Spleen (tissue), 11 donors: ENCODE results near the gene ITGBL1. TPM values are rescaled to one million over a fixed set of nuclear protein-coding genes. Genes with fewer than 3 reads are reported as not detected.

Experiments used
- DNase-seq: peaks from one replicate; pipeline ENCODE4 v3.0.0-alpha.2; 2020
- H3K27ac ChIP-seq, 8 donors: fragments of 200-600 bp; sonication (generic) in 7 of 8; 1 replicate in 4 of 8; 2 replicates in 4 of 8; pipeline versions ENCODE4 v1.5.0 to v1.8.0; 2016 to 2021; ENCODE audit warnings: inconsistent platforms in 4 of 8, mild to moderate bottlenecking in 4 of 8, moderate library complexity in 1 of 8
- H3K27me3 ChIP-seq, 7 donors: fragments of 200-600 bp; sonication (generic) in 6 of 7; replicated peaks in 1 of 7; 1 replicate in 4 of 7; 2 replicates in 3 of 7; pipeline versions ENCODE4 v1.5.0 to v1.8.0; 2016 to 2021; ENCODE audit warnings: inconsistent platforms in 3 of 7, mild to moderate bottlenecking in 1 of 7
- H3K36me3 ChIP-seq, 6 donors: fragments of 200-600 bp; sonication (generic) in 5 of 6; 1 replicate in 4 of 6; 2 replicates in 2 of 6; pipeline versions ENCODE4 v1.5.0 to v1.8.0; 2016 to 2021; ENCODE audit warnings: inconsistent platforms in 2 of 6
- H3K4me1 ChIP-seq, 6 donors: fragments of 200-600 bp; sonication (generic) in 5 of 6; 1 replicate in 3 of 6; 2 replicates in 3 of 6; pipeline versions ENCODE4 v1.5.0 to v1.8.0; 2016 to 2021; ENCODE audit warnings: inconsistent platforms in 3 of 6
- H3K4me3 ChIP-seq, 8 donors: fragments of 200-600 bp; sonication (generic) in 7 of 8; 1 replicate in 4 of 8; 2 replicates in 4 of 8; pipeline versions ENCODE4 v1.5.0 to v1.8.0; 2016 to 2021; ENCODE audit warnings: inconsistent platforms in 4 of 8, mild to moderate bottlenecking in 4 of 8, moderate library complexity in 2 of 8
- H3K9me3 ChIP-seq, 8 donors: fragments of 200-600 bp; sonication (generic) in 7 of 8; 1 replicate in 4 of 8; 2 replicates in 4 of 8; pipeline versions ENCODE4 v1.5.0 to v1.8.0; 2016 to 2021; ENCODE audit warnings: inconsistent platforms in 4 of 8
- POLR2A ChIP-seq, 3 donors: fragments of 450-650 bp; IDR thresholded peaks; one replicate each; pipeline ENCODE4 v1.5.1; 2017; ENCODE audit warnings: antibody characterized with exemption in 3 of 3, mild to moderate bottlenecking in 1 of 3
- POLR2AphosphoS5 ChIP-seq, 3 donors: sonication (generic); formaldehyde crosslinking; IDR thresholded peaks; one replicate each; pipeline ENCODE4 v1.5.1; 2017; ENCODE audit warnings: antibody characterized with exemption in 3 of 3
- WGBS, 5 donors: extraction: QIAGEN DNeasy Blood & Tissue Kit in 3 of 5; methylation state at CpG; one replicate each; pipeline versions ENCODE4 v1.1.5 to v1.1.7; 2013 to 2018; 5-methylcytosine and 5-hydroxymethylcytosine counted together
- intact Hi-C: fragments of 100-400 bp; cut with DNase I; formaldehyde crosslinking; loops from one replicate; pipeline ENCODE4 v1.15.0; 2023; ENCODE audit warnings: low total_unique reads
- polyA plus RNA-seq, 3 donors: library from polyadenylated mRNA; stranded (reverse); fragments of 200-250 nt; gene quantifications; one replicate each; pipeline ENCODE4 v1.2.1, GENCODE V29; 2013
- total RNA-seq, 7 donors: library from RNA; depleted of rRNA in 3 of 7; stranded (reverse); fragments of >200 nt in 3 of 7; fragmentation: NEBNext Ultra II Directional in 4 of 7; extraction: Animal tissue kit (Norgen Biotek cat#: 25700) in 4 of 7; gene quantifications; one replicate each; pipeline versions ENCODE4 v1.1.0 to v1.2.1, GENCODE V29; 2016 to 2021
- TF ChIP-seq, protein P1 (sequence below), 11 experiments: fragments of 200-600 bp in 7 of 11; fragments of 450-650 bp in 4 of 11; sonication (generic) in 4 of 11; IDR thresholded peaks in 8 of 11; conservative IDR thresholded peaks in 3 of 11; 1 replicate in 7 of 11; 2 replicates in 4 of 11; pipeline versions ENCODE4 v1.4.0 to v1.8.0; 2016 to 2021; ENCODE audit warnings: antibody characterized with exemption in 11 of 11, inconsistent platforms in 4 of 11, mild to moderate bottlenecking in 1 of 11
- donor health status: healthy with polysubstance abuse.
- donor health status: DM: no; HTN: no; CAD: no; lungs with moderate emphysema.
- donor health status: DM: no; HTN: no; CAD: no.
- donor health status: Bipolar disorder and iron deficiency.
- donor health status: healthy.
- donor health status: DM: no; HTN: no; CAD: no.
- donor health status: DM: yes; HTN: yes; CAD: no.

Gene ITGBL1
- total and polyA plus RNA-seq, 10 donors: 0.48 to 1.6 (median 0.97) TPM; not detected in 1

DNA sequence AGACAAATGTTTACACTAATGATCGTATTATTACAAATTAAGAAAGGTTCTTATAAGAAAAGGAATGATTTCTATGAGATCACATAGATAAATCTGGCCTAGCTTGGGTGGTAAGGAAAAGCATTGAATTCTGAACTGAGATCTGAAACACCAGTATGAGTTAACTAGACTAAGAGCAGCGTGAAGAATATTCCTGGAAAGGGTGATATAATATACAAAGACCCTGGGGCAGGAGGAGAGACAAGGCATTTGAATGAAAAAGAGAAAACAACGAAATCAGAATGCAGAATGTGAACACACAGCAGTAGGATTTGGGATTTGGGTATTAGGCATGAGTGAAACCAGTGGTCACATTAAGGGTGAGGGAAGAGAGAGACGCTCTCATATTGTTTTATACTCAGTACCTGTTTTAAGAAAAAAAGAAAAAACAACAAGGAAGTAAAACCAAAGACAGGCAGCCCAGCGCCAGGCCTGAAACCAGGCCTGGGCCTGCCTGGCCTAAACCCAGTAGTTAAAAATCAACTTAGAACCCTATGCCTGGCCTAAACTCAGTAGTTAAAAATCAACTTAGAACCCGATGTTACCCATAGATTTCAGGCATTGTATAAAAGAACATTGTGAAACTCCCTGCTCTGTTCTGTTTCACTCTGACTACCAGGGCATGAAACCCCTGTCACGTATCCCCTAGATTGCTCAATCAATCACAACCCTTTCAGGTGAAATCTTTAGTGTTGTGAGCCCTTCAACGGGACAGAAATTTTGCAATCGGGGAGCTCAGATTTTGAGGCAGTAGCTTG is 287.1 kb downstream of the ITGBL1 start:
- Histone ChIP-seq H3K27ac (no peak overlapping the region), H3K36me3 (no peaks in the 10 kb centered on the region), H3K27me3 (no peaks in the 10 kb centered on the region), H3K9me3 (no peaks in the 10 kb centered on the region), H3K4me3 (no peak overlapping the region), H3K4me1 (no peaks in the 10 kb centered on the region)
- TF ChIP-seq POLR2AphosphoS5 (IDR thresholded peaks at IDR 0.05) (no peak), POLR2A (IDR thresholded peaks at IDR 0.05) (no peak)
- TF ChIP-seq, protein P1, sequence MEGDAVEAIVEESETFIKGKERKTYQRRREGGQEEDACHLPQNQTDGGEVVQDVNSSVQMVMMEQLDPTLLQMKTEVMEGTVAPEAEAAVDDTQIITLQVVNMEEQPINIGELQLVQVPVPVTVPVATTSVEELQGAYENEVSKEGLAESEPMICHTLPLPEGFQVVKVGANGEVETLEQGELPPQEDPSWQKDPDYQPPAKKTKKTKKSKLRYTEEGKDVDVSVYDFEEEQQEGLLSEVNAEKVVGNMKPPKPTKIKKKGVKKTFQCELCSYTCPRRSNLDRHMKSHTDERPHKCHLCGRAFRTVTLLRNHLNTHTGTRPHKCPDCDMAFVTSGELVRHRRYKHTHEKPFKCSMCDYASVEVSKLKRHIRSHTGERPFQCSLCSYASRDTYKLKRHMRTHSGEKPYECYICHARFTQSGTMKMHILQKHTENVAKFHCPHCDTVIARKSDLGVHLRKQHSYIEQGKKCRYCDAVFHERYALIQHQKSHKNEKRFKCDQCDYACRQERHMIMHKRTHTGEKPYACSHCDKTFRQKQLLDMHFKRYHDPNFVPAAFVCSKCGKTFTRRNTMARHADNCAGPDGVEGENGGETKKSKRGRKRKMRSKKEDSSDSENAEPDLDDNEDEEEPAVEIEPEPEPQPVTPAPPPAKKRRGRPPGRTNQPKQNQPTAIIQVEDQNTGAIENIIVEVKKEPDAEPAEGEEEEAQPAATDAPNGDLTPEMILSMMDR (IDR thresholded peaks at IDR 0.05 in 8 of 11, conservative IDR thresholded peaks at IDR 0.05 in 3 of 11): no peak
- intact Hi-C loops: no loop called here
- 77 to 86% (median 78%) methylated on average over 9 of the region's 9 CpGs for WGBS, 5 donors
- no peak for DNase-seq

DNA sequence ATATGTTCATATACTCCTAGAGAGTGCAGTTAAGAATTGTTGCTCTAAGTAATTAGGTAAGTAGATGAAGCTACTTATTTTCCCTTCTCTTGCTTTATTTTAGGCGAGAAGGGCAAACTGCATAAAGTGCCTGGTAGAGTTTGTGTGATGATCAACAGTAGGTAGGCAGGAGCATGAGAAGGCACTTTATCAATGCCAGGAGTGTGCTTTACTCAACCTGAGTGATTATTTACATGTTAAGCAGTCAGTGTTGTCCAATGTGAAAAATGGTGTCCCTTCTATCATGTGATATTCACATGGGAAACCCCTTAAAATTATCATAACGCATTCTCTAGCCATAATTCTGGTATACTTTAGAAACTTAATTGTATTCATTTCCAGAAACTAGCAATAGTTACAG is 294.0 kb downstream of the ITGBL1 start:
- no peaks in the 10 kb centered on the region for H3K36me3 ChIP-seq
- H3K4me3 ChIP-seq: no peak overlapping the region
- H3K27ac ChIP-seq: no peak overlapping the region
- intact Hi-C loops: no loop called here
- TF ChIP-seq, protein P1 (IDR thresholded peaks at IDR 0.05 in 8 of 11, conservative IDR thresholded peaks at IDR 0.05 in 3 of 11): no peak
- TF ChIP-seq POLR2A (IDR thresholded peaks at IDR 0.05) (no peak), POLR2AphosphoS5 (IDR thresholded peaks at IDR 0.05) (no peak)
- WGBS, 5 donors: 84 to 96% (median 86%) methylated on average over 2 of the region's 2 CpGs
- no peak for DNase-seq
- H3K4me1 ChIP-seq: no peaks in the 10 kb centered on the region
- H3K27me3 ChIP-seq: peaks cover 0 to 5% (median 0%) of the 10 kb centered on the region in 7 donors
- no peaks in the 10 kb centered on the region for H3K9me3 ChIP-seq

DNA sequence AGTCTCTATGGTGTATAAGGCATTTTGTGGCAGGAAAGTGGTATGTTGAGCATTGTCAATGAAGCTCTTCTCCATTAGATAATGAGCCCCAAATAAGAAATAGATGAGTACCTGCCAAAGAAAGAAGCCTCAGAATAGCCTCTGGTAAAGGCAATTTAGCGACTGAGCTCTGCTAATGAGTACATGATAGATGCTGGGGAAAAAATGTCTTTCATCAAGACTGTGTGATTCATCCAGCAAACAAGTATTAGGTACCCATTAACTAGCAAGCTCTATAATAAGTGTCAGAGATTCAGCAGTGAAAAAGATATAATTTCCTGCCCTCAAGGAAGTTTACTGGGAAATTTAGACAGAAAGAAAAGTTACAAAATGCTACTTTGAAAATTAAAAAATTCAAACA is 294.6 kb downstream of the ITGBL1 start:
- TF ChIP-seq, protein P1 (IDR thresholded peaks at IDR 0.05 in 8 of 11, conservative IDR thresholded peaks at IDR 0.05 in 3 of 11): no peak
- TF ChIP-seq POLR2A (IDR thresholded peaks at IDR 0.05): no peak
- TF ChIP-seq POLR2AphosphoS5 (IDR thresholded peaks at IDR 0.05): no peak
- no peaks in the 10 kb centered on the region for H3K4me1 ChIP-seq
- no peak overlapping the region for H3K4me3 ChIP-seq
- H3K9me3 ChIP-seq: no peaks in the 10 kb centered on the region
- DNase-seq: no peak
- H3K27me3 ChIP-seq: peaks cover 0 to 5% (median 0%) of the 10 kb centered on the region in 7 donors
- WGBS, 5 donors: 85 to 93% (median 90%) methylated on average over 1 of the region's 1 CpG
- no peak overlapping the region for H3K27ac ChIP-seq
- no peaks in the 10 kb centered on the region for H3K36me3 ChIP-seq
- intact Hi-C loops: no loop called here

DNA sequence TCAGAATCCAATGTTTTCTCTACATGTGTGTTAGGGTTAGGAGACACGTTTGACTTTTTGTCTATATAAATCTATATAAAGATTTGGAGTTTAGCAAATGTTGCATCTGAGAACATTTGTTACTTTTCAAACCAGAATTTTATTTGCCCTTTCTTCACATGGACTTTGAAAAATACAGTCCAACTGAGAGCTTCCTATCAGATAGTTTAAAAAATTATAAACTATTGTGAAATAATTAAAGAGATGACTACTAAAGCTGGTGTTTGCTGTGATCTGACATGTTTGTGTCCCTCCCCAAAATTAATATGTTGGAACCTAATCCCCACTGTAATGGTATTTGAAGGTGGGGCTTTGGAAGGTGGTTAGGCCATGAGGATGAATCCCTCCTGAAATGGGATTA is 297.1 kb downstream of the ITGBL1 start:
- H3K36me3 ChIP-seq: no peaks in the 10 kb centered on the region
- DNase-seq: no peak
- H3K4me1 ChIP-seq: no peaks in the 10 kb centered on the region
- H3K27ac ChIP-seq: no peak overlapping the region
- TF ChIP-seq, protein P1 (IDR thresholded peaks at IDR 0.05 in 8 of 11, conservative IDR thresholded peaks at IDR 0.05 in 3 of 11): no peak
- no peak for TF ChIP-seq POLR2AphosphoS5 (IDR thresholded peaks at IDR 0.05)
- TF ChIP-seq POLR2A (IDR thresholded peaks at IDR 0.05): no peak
- peaks cover 0 to 5% (median 0%) of the 10 kb centered on the region in 7 donors for H3K27me3 ChIP-seq
- intact Hi-C loops: no loop called here
- no peaks in the 10 kb centered on the region for H3K9me3 ChIP-seq
- H3K4me3 ChIP-seq: no peak overlapping the region
- 81 to 94% (median 92%) methylated on average over 1 of the region's 1 CpG for WGBS, 5 donors
